ENCODE results near the gene TUT7. TPM values are rescaled to one million over a fixed set of nuclear protein-coding genes. Genes with fewer than 3 reads are reported as not detected.

TUT7 gene
- total and polyA plus RNA-seq, 2 experiments from 2014 or later, result 16.5 to 18.8 TPM

- H3K4me2 ChIP-seq (ENCODE audit: unreplicated experiment), result peak overlapping the region; percentile 94
- peaks cover 70% of the 10 kb centered on the region for H3K79me2 ChIP-seq (ENCODE audit: insufficient read depth)
- 41 to 47% methylated on average over 6 of the region's 6 CpGs for WGBS, 2 experiments (ENCODE audit: low coverage in 1 of 2, low lambda C conversion rate in 2 of 2, missing lambda C conversion rate in 2 of 2)
- in situ Hi-C loops (cut with MboI), result no loop called here
- H4K20me1 ChIP-seq (ENCODE audit: insufficient read depth), result no peaks in the 10 kb centered on the region
- no peaks in the 10 kb centered on the region for H3K9me3 ChIP-seq (ENCODE audit: low read depth)
- H3K27me3 ChIP-seq (replicated peaks; ENCODE audit: insufficient read depth), result no peaks in the 10 kb centered on the region
- H3F3A ChIP-seq (ENCODE audit: insufficient read depth), result peaks cover 20% of the 10 kb centered on the region
- H2AFZ ChIP-seq, result peak overlapping the region; percentile 2; the same call in 1 of the 2 replicates
- H3K4me3 ChIP-seq, result peak overlapping the region; percentile 92
- no peaks in the 10 kb centered on the region for H3K9me2 ChIP-seq (ENCODE audit: insufficient read depth)
- no peak for DNase-seq
- no peak for TF ChIP-seq EZH2phosphoT487 (IDR thresholded peaks at IDR 0.05; ENCODE audit: insufficient read depth, low read depth)
- TF ChIP-seq EZH2 (IDR thresholded peaks at IDR 0.05; ENCODE audit: insufficient read depth, poor library complexity, severe bottlenecking), result no peak
- H3K27ac ChIP-seq, result 0 out of 2 replicates have a peak overlapping the region, but pooled peaks have one; percentile 74
- 0 out of 2 replicates have a peak, but pooled peaks cover 13% of the 10 kb centered on the region for H3K36me3 ChIP-seq (ENCODE audit: low read depth)
- H3K9ac ChIP-seq, result peak overlapping the region; percentile 87
- peaks cover 43% of the 10 kb centered on the region for H3K4me1 ChIP-seq (ENCODE audit: insufficient read depth)
Measured at GRCh38 chr9:86351880-86352279, 2.3 kb downstream of the TUT7 start.

GRCh38 chr9:86350006-86350760, 4.0 kb downstream of the TUT7 start:
- 0 out of 2 replicates have a peak overlapping the region, but pooled peaks have one; percentile 12 for H3K4me3 ChIP-seq
- peaks cover 42% of the 10 kb centered on the region for H3K4me1 ChIP-seq (ENCODE audit: insufficient read depth)
- H3K9ac ChIP-seq, result no peak overlapping the region
- no peaks in the 10 kb centered on the region for H4K20me1 ChIP-seq (ENCODE audit: insufficient read depth)
- TF ChIP-seq EZH2phosphoT487 (IDR thresholded peaks at IDR 0.05; ENCODE audit: insufficient read depth, low read depth), result no peak
- TF ChIP-seq EZH2 (IDR thresholded peaks at IDR 0.05; ENCODE audit: insufficient read depth, poor library complexity, severe bottlenecking), result no peak
- no peak for DNase-seq
- no peaks in the 10 kb centered on the region for H3K27me3 ChIP-seq (replicated peaks; ENCODE audit: insufficient read depth)
- no peaks in the 10 kb centered on the region for H3K9me3 ChIP-seq (ENCODE audit: low read depth)
- peaks cover 26% of the 10 kb centered on the region; the same call in 1 of the 2 replicates for H3K36me3 ChIP-seq (ENCODE audit: low read depth)
- no peak overlapping the region for H2AFZ ChIP-seq
- peaks cover 20% of the 10 kb centered on the region for H3F3A ChIP-seq (ENCODE audit: insufficient read depth)
- H3K9me2 ChIP-seq (ENCODE audit: insufficient read depth), result no peaks in the 10 kb centered on the region
- H3K79me2 ChIP-seq (ENCODE audit: insufficient read depth), result peaks cover 87% of the 10 kb centered on the region
- peak overlapping the region; percentile 18 for H3K4me2 ChIP-seq (ENCODE audit: unreplicated experiment)
- WGBS, 2 experiments (ENCODE audit: low coverage in 1 of 2, low lambda C conversion rate in 2 of 2, missing lambda C conversion rate in 2 of 2), result 90 to 95% methylated on average over 12 of the region's 12 CpGs
- H3K27ac ChIP-seq, result no peak overlapping the region
- in situ Hi-C loops (cut with MboI), result no loop called here

DNA sequence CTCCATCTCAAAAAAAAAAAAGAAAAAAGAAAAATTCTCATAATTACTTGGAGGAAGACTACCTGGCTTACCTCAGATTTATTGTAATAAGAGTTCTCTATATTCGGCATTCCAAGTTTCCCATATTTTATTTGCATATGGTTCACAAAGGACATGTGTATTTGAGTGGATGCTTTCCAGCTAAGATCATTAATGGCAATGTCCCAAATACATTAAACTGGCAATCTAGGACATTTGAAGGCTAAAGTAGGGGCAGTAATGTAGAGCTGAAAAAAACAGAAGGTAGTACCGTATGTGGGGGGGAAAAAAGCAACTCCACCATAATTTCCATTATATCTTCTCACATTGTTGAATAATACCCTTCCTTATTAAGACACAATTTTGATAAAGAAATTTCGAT, 4.9 kb downstream of the TUT7 start:
- Histone ChIP-seq H3K79me2 (ENCODE audit: insufficient read depth) (peaks cover 97% of the 10 kb centered on the region), H3K4me2 (ENCODE audit: unreplicated experiment) (peak overlapping the region; percentile 8), H3K36me3 (ENCODE audit: low read depth) (peaks cover 36% of the 10 kb centered on the region), H3K9me2 (ENCODE audit: insufficient read depth) (no peaks in the 10 kb centered on the region), H3F3A (ENCODE audit: insufficient read depth) (peaks cover 20% of the 10 kb centered on the region), H2AFZ (no peak overlapping the region), H3K9ac (no peak overlapping the region), H3K27me3 (replicated peaks; ENCODE audit: insufficient read depth) (no peaks in the 10 kb centered on the region), H3K9me3 (ENCODE audit: low read depth) (no peaks in the 10 kb centered on the region), H3K4me1 (ENCODE audit: insufficient read depth) (peaks cover 40% of the 10 kb centered on the region), H3K27ac (no peak overlapping the region; the same call in 1 of the 2 replicates), H3K4me3 (0 out of 2 replicates have a peak overlapping the region, but pooled peaks have one; percentile 12), H4K20me1 (ENCODE audit: insufficient read depth) (no peaks in the 10 kb centered on the region)
- TF ChIP-seq EZH2phosphoT487 (IDR thresholded peaks at IDR 0.05; ENCODE audit: insufficient read depth, low read depth), result no peak
- no peak for TF ChIP-seq EZH2 (IDR thresholded peaks at IDR 0.05; ENCODE audit: insufficient read depth, poor library complexity, severe bottlenecking)
- peak; percentile 38 for DNase-seq
- 40 to 57% methylated on average over 3 of the region's 3 CpGs for WGBS, 2 experiments (ENCODE audit: low coverage in 1 of 2, low lambda C conversion rate in 2 of 2, missing lambda C conversion rate in 2 of 2)
- in situ Hi-C loops (cut with MboI), result no loop called here

DNA sequence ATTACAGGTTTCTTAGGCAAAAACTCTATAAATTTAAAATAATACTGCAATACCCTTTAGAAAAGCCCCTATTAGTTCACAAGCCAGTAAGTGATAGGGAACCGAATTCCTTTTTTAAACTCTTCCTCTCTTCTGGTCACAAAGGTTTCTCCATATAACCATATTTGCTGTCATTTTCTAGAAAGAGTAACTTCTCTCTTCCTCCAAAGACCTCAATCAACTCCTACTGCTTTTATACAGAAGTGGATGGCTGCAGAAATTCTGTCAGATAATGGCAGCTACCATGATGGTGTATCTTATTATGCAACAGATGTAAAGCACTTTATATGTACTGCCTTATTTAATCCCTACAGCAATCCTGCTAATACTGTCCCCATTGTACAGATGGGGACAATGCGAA, 6.2 kb downstream of the TUT7 start:
- Histone ChIP-seq H3K79me2 (ENCODE audit: insufficient read depth) (peaks cover 93% of the 10 kb centered on the region), H3K4me3 (no peak overlapping the region), H3K4me1 (ENCODE audit: insufficient read depth) (peaks cover 38% of the 10 kb centered on the region), H3F3A (ENCODE audit: insufficient read depth) (peaks cover 20% of the 10 kb centered on the region), H3K9me3 (ENCODE audit: low read depth) (no peaks in the 10 kb centered on the region), H3K9ac (no peak overlapping the region), H2AFZ (no peak overlapping the region), H3K9me2 (ENCODE audit: insufficient read depth) (no peaks in the 10 kb centered on the region), H4K20me1 (ENCODE audit: insufficient read depth) (no peaks in the 10 kb centered on the region), H3K36me3 (ENCODE audit: low read depth) (peaks cover 44% of the 10 kb centered on the region), H3K27me3 (replicated peaks; ENCODE audit: insufficient read depth) (no peaks in the 10 kb centered on the region), H3K4me2 (ENCODE audit: unreplicated experiment) (no peak overlapping the region), H3K27ac (peak overlapping the region; percentile 17; the same call in 1 of the 2 replicates)
- 97 to 98% methylated on average over 2 of the region's 2 CpGs for WGBS, 2 experiments (ENCODE audit: low coverage in 1 of 2, low lambda C conversion rate in 2 of 2, missing lambda C conversion rate in 2 of 2)
- DNase-seq, result no peak
- no peak for TF ChIP-seq EZH2phosphoT487 (IDR thresholded peaks at IDR 0.05; ENCODE audit: insufficient read depth, low read depth)
- no peak for TF ChIP-seq EZH2 (IDR thresholded peaks at IDR 0.05; ENCODE audit: insufficient read depth, poor library complexity, severe bottlenecking)
- in situ Hi-C loops (cut with MboI), result no loop called here
